Fibroblast of skin of left quadriceps (primary cell): ENCODE data around the gene TIAM2.
"Not testable (repeated sequence)": the region's sequence is repeated elsewhere in the genome, so short reads cannot be mapped to it uniquely, and the experiment has no call there.

Experiments used
- DNase-seq, 2 experiments: peaks; one replicate each; pipeline ENCODE4 v3.0.0-alpha.2; 2013; ENCODE audit warnings: low read depth in 2 of 2

Gene TIAM2

GRCh38 chr6:155228546-155229166 is 233.5 kb downstream of the TIAM2 start:
- DNase-seq, result no peak

DNA sequence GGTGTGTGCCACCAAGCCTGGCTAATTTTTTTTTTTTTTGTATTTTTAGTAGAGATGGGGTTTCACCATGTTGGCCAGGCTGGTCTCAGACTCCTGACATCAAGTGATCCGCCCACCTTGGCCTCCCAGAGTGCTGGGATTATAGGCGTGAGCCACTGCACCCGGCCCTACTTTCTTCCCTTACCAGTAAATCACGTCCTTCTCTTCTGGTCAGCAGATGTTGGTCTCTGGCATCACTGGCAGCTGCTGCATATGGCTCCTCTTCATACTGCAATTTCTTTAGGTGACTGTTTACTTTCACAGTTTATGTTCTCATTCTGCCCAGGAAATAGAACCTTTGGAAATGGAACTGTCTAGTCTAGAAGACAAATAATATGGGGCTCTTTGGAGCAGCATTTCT is 235.9 kb downstream of the TIAM2 start:
- DNase-seq, result not testable (repeated sequence)

DNA sequence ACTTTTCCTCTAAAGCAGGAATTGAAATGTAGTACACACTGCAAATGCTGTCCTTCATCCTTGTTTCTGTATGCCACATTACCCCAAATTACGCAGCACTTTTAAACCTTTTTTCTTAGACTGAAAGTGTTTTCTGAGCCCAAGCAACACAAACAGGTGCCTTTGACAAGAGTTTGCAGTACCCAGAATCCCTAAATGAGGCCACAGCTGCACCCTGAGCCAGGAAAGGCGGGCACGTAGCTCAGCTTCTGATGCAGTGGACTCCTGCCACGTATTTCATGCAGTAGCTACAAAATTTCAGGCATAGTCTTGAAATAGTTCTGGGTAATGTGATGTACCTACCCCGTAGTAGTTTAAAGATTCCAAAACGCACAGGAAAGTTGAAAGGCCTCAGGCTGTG is 237.7 kb downstream of the TIAM2 start:
- no peak for DNase-seq

- no peak for DNase-seq
These were observed 239.1 kb downstream of the TIAM2 start for GRCh38 chr6:155234167-155234566.

- DNase-seq, result no peak
These were observed 239.6 kb downstream of the TIAM2 start for GRCh38 chr6:155234687-155235086.

- no peak for DNase-seq
These were observed 240.0 kb downstream of the TIAM2 start for GRCh38 chr6:155235087-155235486.

DNA sequence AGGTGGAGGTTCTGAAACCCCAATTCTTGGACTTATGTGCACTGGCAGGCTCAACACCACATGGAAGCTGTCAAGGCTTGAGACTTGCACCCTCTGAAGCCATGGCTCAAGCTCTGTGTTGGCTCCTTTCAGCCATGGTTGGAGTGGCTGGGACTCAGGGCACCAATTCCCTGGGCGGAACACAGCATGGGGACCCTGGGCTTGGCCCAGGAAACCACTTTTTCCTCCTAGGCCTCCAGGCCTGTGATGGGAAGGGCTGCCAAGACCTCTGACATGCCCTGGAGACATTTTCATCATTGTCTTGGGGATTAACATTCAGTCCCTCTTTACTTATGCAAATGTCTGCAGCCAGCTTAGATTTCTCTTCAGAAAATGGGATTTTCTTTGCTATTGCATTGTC is 242.5 kb downstream of the TIAM2 start:
- DNase-seq, result no peak

GRCh38 chr6:155240905-155241600 is 245.9 kb downstream of the TIAM2 start:
- no peak for DNase-seq

DNA sequence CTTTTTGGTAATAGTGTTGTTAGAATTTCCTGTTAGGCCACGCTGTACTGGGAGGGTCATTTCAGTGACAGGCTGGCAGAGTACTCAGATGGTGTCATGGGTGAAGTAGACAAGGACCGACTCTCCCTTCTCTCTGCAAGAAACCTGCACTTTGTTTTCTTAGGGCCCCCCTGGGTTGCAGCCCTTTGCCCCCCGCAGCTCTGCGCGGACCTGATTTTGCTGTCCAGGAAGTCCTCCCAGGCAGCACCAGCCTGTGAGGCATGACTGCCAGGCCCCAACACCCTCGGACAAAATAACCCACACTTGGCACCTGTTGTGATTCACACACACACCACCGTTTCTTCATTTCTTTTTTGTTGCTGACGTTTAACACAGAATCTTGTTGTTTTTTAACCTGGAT is 246.9 kb downstream of the TIAM2 start:
- no peak for DNase-seq

GRCh38 chr6:155244434-155244833 is 249.3 kb downstream of the TIAM2 start:
- no peak for DNase-seq

GRCh38 chr6:155245193-155245592 is 250.1 kb downstream of the TIAM2 start:
- no peak for DNase-seq

GRCh38 chr6:155245831-155246230 is 250.7 kb downstream of the TIAM2 start:
- DNase-seq, result peak; percentile 49 to 52

GRCh38 chr6:155246825-155247224 is 251.7 kb downstream of the TIAM2 start:
- no peak for DNase-seq

DNA sequence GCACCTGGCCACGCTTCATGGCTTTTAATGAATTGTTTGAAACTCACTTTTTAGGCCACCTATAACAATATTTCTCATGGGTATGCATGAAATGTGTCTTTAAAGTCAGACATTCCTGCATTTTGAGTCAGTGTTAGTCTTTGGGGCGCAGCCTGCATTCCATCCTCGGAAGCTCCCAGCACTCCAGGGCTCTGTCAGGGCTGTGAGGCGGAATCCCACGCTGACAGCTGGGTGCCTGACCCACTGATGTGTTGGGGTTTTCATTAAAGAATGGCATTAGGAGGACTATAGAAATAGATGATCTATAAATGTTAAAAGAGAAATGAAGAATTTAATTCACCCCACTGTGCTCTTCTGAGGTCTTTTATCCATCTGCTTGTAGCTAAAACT is 252.5 kb downstream of the TIAM2 start:
- DNase-seq, result peak; percentile 68 to 69

GRCh38 chr6:155248008-155249001 is 253.2 kb downstream of the TIAM2 start:
- peak in 1 of 2 experiments; percentile 50 for DNase-seq

DNA sequence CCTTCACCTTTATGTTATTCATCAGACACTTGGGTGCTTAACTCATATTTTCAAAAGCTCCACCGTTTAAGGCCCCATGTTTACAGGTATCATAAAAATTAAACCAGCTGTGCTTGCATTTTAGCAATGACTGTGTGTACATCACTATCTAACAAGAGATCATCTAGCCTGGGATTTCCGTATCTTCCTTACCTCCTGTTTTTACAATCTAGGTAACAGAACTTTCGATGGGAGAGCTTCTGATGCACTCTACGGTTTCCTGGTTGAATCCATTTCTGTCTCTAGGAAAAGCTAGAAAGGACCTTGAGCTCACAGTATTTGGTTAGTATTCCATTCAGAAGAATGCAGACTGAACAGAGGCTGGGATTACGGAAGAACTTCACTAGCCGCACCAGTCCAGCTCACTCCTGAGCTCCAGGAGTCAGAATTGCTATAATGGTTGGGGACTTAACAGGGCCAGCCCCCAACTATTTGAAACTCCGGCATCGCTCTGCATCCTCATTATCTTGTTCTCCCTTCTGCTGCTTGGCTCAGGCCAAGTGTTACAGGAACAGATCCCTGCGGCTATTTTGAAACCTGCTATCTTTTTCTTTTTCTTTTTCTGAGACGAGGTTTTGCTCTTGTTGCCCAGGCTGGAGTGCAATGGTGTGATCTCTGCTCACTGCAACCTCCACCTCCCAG is 255.7 kb downstream of the TIAM2 start:
- no peak for DNase-seq

DNA sequence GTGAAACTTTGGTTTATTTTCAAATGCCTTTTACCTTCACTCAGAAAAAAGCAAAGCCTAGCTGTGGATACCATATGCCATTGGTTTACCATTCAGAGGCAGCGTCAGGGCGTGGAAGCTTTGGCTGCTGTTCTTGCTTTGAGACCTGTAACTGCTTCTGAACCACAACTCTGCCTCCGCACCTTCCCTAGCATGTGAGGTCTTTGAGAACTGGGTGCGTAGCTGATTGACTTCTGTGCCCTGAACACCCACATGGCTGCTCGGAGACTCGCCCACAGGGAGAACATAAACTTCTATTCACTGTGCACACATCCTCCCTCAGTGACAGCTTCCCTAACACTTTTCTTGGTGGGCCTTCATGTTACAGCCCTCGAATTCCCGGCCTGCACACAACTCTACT is 257.5 kb downstream of the TIAM2 start:
- no peak for DNase-seq

- DNase-seq, result no peak
These were observed 258.2 kb downstream of the TIAM2 start for GRCh38 chr6:155253337-155253736.

- DNase-seq, result no peak
These were observed 259.0 kb downstream of the TIAM2 start for GRCh38 chr6:155254139-155254538.

DNA sequence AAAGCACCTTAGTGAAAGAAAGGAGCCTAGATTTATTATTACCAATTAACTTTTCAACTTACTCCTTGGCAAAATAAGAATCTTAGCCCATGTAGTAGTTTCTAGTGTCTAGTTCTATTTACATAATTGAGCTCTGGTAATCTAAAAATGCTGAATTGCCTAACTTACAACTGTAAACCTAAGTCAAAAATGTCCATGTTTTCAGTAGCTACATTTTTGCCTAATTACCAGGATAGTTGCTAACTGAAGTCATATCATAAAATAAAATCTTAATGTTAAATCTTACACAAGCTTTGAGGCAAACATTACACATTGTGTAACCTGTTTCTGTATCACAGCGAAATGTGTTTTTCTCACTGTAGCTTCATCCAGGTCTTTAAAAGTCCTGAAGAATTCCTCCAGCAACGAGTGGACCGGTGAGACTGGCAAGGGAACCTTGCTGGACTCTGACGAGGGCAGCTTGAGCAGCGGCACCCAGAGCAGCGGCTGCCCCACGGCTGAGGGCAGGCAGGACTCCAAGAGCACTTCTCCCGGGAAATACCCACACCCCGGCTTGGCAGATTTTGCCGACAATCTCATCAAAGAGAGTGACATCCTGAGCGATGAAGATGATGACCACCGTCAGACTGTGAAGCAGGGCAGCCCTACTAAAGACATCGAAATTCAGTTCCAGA is 261.1 kb downstream of the TIAM2 start:
- peak in 1 of 2 experiments; percentile 9 for DNase-seq

DNA sequence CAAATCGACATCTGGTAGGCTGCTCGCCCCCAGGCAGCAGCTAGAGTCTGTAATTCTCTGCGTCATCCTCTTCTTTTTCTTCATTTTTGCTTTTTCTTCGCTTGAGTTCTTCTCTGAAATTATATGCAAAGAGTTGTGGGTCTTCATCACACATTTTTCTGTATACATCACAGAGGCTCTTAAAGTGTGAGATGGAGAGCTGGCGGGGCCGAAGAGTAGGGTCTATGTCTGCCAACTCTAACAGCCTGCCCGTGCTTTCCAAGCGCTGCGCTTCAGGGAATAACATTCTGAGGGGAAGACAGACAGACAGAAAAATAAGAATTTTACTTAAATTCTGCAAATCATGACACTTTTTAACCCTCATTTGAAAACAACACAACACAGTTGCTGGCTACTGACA is 262.7 kb downstream of the TIAM2 start:
- DNase-seq, result no peak
